ENCODE results near the gene LRRC46.

GRCh38 chr17:47884905-47885730, 53.6 kb downstream of the LRRC46 start:
- TF ChIP-seq POLR2A (IDR thresholded peaks at IDR 0.05) (no peak), POLR2AphosphoS5 (IDR thresholded peaks at IDR 0.05) (no peak)
- TF ChIP-seq, protein P1, sequence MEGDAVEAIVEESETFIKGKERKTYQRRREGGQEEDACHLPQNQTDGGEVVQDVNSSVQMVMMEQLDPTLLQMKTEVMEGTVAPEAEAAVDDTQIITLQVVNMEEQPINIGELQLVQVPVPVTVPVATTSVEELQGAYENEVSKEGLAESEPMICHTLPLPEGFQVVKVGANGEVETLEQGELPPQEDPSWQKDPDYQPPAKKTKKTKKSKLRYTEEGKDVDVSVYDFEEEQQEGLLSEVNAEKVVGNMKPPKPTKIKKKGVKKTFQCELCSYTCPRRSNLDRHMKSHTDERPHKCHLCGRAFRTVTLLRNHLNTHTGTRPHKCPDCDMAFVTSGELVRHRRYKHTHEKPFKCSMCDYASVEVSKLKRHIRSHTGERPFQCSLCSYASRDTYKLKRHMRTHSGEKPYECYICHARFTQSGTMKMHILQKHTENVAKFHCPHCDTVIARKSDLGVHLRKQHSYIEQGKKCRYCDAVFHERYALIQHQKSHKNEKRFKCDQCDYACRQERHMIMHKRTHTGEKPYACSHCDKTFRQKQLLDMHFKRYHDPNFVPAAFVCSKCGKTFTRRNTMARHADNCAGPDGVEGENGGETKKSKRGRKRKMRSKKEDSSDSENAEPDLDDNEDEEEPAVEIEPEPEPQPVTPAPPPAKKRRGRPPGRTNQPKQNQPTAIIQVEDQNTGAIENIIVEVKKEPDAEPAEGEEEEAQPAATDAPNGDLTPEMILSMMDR (IDR thresholded peaks at IDR 0.05 in 8 of 11, conservative IDR thresholded peaks at IDR 0.05 in 3 of 11) = no peak

Data from spleen (tissue), 7 donors.